ENCODE results near the gene ECI2. TPM values are rescaled to one million over a fixed set of nuclear protein-coding genes. Genes with fewer than 3 reads are reported as not detected.
"Not testable (repeated sequence)": the region's sequence is repeated elsewhere in the genome, so short reads cannot be mapped to it uniquely, and the experiment has no call there.

Gene ECI2
- total RNA-seq, 1 experiment from 2014 or later, result 143 TPM

DNA sequence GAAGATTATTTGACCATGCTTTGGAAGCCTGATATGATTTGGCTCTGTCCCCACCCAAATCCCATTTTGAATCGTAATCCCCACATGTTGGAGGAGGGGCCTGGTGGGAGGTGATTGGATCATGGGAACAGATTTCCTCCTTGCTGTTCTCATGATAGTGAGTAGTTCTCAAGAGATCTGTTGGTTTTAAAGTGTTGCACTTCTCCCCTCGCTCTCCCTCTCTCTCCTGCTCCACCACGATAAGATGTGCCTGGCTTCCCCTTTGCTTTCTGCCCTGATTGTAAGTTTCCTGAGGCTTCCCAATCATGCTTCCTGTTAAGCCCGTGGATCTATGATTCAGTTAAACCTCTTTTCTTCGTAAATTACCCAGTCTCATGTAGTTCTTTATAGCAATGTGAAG lies 34.7 kb downstream of the ECI2 start:
- Histone ChIP-seq H4K20me1 (ENCODE audit: low read length) (no peaks in the 10 kb centered on the region), H3K9me2 (replicated peaks; ENCODE audit: low read length) (no peaks in the 10 kb centered on the region), H3K27me3 (ENCODE audit: low read length) (no peaks in the 10 kb centered on the region), H2AFZ (ENCODE audit: low read length) (no peak overlapping the region), H3K4me2 (ENCODE audit: low read length) (no peak overlapping the region), H3F3A (ENCODE audit: low read length, unreplicated experiment) (no peaks in the 10 kb centered on the region), H3K4me1 (ENCODE audit: insufficient read depth, low read length) (peaks cover 7% of the 10 kb centered on the region), H3K4me3 (ENCODE audit: low read length) (no peak overlapping the region), H3K9me3 (ENCODE audit: low read length) (no peaks in the 10 kb centered on the region), H3K27ac (ENCODE audit: low read length) (no peak overlapping the region), H3K9ac (ENCODE audit: low read length) (no peak overlapping the region), H3K36me3 (ENCODE audit: low read depth, low read length) (no peaks in the 10 kb centered on the region), H3K79me2 (ENCODE audit: low read length) (no peaks in the 10 kb centered on the region)
- ATAC-seq, result no peak
- ChIA-PET POLR2A (ENCODE audit: unreplicated experiment) (no interaction called here), CTCF (no interaction called here)
- no TSS peak for BruUV-seq (replicated peaks)
- intact Hi-C loops (cut with micrococcal nuclease), result no loop called here
- TF ChIP-seq, protein P1, sequence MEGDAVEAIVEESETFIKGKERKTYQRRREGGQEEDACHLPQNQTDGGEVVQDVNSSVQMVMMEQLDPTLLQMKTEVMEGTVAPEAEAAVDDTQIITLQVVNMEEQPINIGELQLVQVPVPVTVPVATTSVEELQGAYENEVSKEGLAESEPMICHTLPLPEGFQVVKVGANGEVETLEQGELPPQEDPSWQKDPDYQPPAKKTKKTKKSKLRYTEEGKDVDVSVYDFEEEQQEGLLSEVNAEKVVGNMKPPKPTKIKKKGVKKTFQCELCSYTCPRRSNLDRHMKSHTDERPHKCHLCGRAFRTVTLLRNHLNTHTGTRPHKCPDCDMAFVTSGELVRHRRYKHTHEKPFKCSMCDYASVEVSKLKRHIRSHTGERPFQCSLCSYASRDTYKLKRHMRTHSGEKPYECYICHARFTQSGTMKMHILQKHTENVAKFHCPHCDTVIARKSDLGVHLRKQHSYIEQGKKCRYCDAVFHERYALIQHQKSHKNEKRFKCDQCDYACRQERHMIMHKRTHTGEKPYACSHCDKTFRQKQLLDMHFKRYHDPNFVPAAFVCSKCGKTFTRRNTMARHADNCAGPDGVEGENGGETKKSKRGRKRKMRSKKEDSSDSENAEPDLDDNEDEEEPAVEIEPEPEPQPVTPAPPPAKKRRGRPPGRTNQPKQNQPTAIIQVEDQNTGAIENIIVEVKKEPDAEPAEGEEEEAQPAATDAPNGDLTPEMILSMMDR (conservative IDR thresholded peaks at IDR 0.05; ENCODE audit: low read depth, low read length), result no peak
- TF ChIP-seq EZH2phosphoT487 (IDR thresholded peaks at IDR 0.05; ENCODE audit: borderline replicate concordance, low read length) (no peak), EZH2 (IDR thresholded peaks at IDR 0.05; ENCODE audit: low read length, unreplicated experiment) (no peak)
- no peak for DNase-seq

DNA sequence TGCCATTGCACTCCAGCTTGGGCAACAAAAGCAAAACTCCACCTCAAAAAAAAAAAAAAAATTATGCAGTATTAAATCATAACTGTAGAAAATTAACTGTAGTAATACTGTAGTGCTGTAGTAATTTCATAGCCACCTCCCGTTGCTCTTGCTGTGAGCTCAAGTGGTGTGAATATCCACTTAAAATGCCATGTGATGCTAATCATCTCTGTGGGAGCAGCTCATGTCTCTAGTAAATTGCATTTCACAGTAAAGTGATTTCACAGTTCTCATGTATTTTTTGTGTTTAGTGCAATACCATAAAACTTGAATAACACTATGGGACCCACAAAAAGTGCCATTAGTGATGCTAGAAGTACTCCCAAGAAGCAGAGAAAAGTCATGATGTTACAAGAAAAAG lies 42.1 kb downstream of the ECI2 start:
- Histone ChIP-seq H3K27me3 (ENCODE audit: low read length) (no peaks in the 10 kb centered on the region), H3K27ac (ENCODE audit: low read length) (no peak overlapping the region), H3K4me2 (ENCODE audit: low read length) (no peak overlapping the region), H3K9me3 (ENCODE audit: low read length) (no peaks in the 10 kb centered on the region), H3F3A (ENCODE audit: low read length, unreplicated experiment) (no peaks in the 10 kb centered on the region), H3K9me2 (replicated peaks; ENCODE audit: low read length) (no peaks in the 10 kb centered on the region), H3K79me2 (ENCODE audit: low read length) (no peaks in the 10 kb centered on the region), H4K20me1 (ENCODE audit: low read length) (no peaks in the 10 kb centered on the region), H3K36me3 (ENCODE audit: low read depth, low read length) (no peaks in the 10 kb centered on the region), H3K9ac (ENCODE audit: low read length) (no peak overlapping the region), H3K4me3 (ENCODE audit: low read length) (no peak overlapping the region), H3K4me1 (ENCODE audit: insufficient read depth, low read length) (no peaks in the 10 kb centered on the region), H2AFZ (ENCODE audit: low read length) (no peak overlapping the region)
- intact Hi-C loops (cut with micrococcal nuclease), result no loop called here
- TF ChIP-seq, protein P1 (conservative IDR thresholded peaks at IDR 0.05; ENCODE audit: low read depth, low read length), result no peak
- TF ChIP-seq EZH2phosphoT487 (IDR thresholded peaks at IDR 0.05; ENCODE audit: borderline replicate concordance, low read length) (no peak), EZH2 (IDR thresholded peaks at IDR 0.05; ENCODE audit: low read length, unreplicated experiment) (no peak)
- BruUV-seq (replicated peaks), result no TSS peak
- CTCF ChIA-PET, result no interaction called here
- no peak for DNase-seq
- ATAC-seq, result no peak
- POLR2A ChIA-PET (ENCODE audit: unreplicated experiment), result no interaction called here

DNA sequence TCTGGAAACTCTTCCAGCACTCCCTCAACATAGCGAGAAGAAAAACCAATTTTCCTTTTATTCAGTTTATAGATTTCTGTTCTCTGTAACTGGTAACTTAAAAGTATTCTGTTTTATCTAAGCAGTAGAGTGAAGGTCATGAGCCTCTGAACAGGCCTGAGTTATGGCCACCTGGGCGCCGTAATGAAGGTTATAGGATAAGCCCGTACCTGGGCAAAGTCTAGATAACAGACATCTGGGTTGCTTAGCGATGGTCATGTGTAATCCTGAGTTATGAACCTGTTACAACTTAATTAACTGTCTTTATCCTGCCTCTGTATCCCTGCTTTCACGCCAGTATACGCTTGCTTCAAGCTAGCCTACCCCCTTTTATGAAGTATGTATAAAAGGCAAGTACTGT lies 43.4 kb downstream of the ECI2 start:
- Histone ChIP-seq H3K9ac (ENCODE audit: low read length) (no peak overlapping the region), H3K4me1 (ENCODE audit: insufficient read depth, low read length) (no peaks in the 10 kb centered on the region), H3K9me3 (ENCODE audit: low read length) (no peaks in the 10 kb centered on the region), H3K9me2 (replicated peaks; ENCODE audit: low read length) (no peaks in the 10 kb centered on the region), H3K79me2 (ENCODE audit: low read length) (no peaks in the 10 kb centered on the region), H3K4me2 (ENCODE audit: low read length) (no peak overlapping the region), H3K4me3 (ENCODE audit: low read length) (no peak overlapping the region), H3K36me3 (ENCODE audit: low read depth, low read length) (no peaks in the 10 kb centered on the region), H3K27me3 (ENCODE audit: low read length) (no peaks in the 10 kb centered on the region), H3K27ac (ENCODE audit: low read length) (no peak overlapping the region), H4K20me1 (ENCODE audit: low read length) (no peaks in the 10 kb centered on the region), H2AFZ (ENCODE audit: low read length) (no peak overlapping the region), H3F3A (ENCODE audit: low read length, unreplicated experiment) (no peaks in the 10 kb centered on the region)
- no peak for ATAC-seq
- ChIA-PET CTCF (no interaction called here), POLR2A (ENCODE audit: unreplicated experiment) (no interaction called here)
- BruUV-seq (replicated peaks), result no TSS peak
- no peak for TF ChIP-seq EZH2 (IDR thresholded peaks at IDR 0.05; ENCODE audit: low read length, unreplicated experiment)
- no peak for TF ChIP-seq EZH2phosphoT487 (IDR thresholded peaks at IDR 0.05; ENCODE audit: borderline replicate concordance, low read length)
- TF ChIP-seq, protein P1 (conservative IDR thresholded peaks at IDR 0.05; ENCODE audit: low read depth, low read length), result no peak
- intact Hi-C loops (cut with micrococcal nuclease), result no loop called here
- no peak for DNase-seq

DNA sequence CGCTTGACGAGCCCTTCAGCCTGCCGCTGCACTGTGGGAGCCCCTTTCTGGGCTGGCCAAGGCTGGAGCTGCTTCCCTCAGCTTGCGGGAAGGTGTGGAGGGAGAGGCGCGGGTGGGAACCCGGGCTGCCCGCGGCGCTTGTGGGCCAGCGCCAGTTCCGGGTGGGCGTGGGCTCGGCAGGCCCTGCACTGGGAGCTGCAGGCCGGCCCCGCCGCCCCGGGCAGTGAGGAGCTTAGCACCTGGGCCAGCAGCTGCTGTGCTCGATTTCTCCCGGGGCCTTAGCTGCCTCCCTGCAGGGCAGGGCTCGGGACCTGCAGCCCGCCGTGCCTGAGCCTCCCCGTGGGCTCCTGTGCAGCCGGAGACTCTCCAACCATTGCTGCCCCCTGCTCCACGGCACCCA lies 45.3 kb downstream of the ECI2 start:
- H3K9me2 ChIP-seq (replicated peaks; ENCODE audit: low read length); CTCF ChIA-PET; H3K79me2 ChIP-seq (ENCODE audit: low read length); DNase-seq; H3K36me3 ChIP-seq (ENCODE audit: low read depth, low read length); H3K9ac ChIP-seq (ENCODE audit: low read length); BruUV-seq (replicated peaks); H3K4me2 ChIP-seq (ENCODE audit: low read length); H4K20me1 ChIP-seq (ENCODE audit: low read length); ATAC-seq; H3F3A ChIP-seq (ENCODE audit: low read length, unreplicated experiment); H3K27ac ChIP-seq (ENCODE audit: low read length); POLR2A ChIA-PET (ENCODE audit: unreplicated experiment); intact Hi-C loops (cut with micrococcal nuclease); H3K9me3 ChIP-seq (ENCODE audit: low read length); H3K27me3 ChIP-seq (ENCODE audit: low read length); H2AFZ ChIP-seq (ENCODE audit: low read length); H3K4me3 ChIP-seq (ENCODE audit: low read length); H3K4me1 ChIP-seq (ENCODE audit: insufficient read depth, low read length): not testable (repeated sequence)
